Adrenal gland (tissue), 5 donors: ENCODE measurements around the gene CDC40.

Experiments used
- POLR2A ChIP-seq, 2 donors: fragments of 450-650 bp; IDR thresholded peaks; one replicate each; pipeline ENCODE4 v1.6.1; 2017; ENCODE audit warnings: antibody characterized with exemption in 2 of 2, mild to moderate bottlenecking in 2 of 2, moderate library complexity in 1 of 2
- TF ChIP-seq, protein P1 (sequence below), 6 experiments: fragments of 450-650 bp in 4 of 6; fragments of 200-600 bp in 2 of 6; sonication (generic) in 1 of 6; IDR thresholded peaks; 1 replicate in 5 of 6; 2 replicates in 1 of 6; pipeline versions ENCODE4 v1.5.1 to v1.8.0; 2016 to 2021; ENCODE audit warnings: antibody characterized with exemption in 6 of 6, mild to moderate bottlenecking in 2 of 6, moderate library complexity in 1 of 6
- donor health status: DM: no; HTN: no; CAD: no.

DNA sequence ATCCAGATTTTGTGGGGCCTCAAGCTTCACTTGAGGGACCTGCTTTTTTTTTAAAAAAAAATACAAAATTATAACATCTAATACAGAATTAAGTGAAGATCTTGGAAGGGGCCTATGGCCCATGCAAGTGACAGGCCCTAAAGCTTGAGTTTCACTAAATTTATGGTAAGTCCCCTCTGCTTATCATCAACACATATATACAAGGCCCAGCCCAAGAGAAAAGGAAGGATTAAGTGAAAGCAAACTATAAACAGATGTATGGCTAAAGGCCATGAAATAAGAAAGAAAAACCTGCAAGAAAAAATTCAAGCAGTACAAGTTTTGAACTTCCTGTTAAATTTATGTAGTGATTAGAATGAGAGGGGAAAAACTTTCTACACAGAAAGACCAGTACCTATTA is 86.8 kb downstream of the CDC40 start:
- TF ChIP-seq, protein P1, sequence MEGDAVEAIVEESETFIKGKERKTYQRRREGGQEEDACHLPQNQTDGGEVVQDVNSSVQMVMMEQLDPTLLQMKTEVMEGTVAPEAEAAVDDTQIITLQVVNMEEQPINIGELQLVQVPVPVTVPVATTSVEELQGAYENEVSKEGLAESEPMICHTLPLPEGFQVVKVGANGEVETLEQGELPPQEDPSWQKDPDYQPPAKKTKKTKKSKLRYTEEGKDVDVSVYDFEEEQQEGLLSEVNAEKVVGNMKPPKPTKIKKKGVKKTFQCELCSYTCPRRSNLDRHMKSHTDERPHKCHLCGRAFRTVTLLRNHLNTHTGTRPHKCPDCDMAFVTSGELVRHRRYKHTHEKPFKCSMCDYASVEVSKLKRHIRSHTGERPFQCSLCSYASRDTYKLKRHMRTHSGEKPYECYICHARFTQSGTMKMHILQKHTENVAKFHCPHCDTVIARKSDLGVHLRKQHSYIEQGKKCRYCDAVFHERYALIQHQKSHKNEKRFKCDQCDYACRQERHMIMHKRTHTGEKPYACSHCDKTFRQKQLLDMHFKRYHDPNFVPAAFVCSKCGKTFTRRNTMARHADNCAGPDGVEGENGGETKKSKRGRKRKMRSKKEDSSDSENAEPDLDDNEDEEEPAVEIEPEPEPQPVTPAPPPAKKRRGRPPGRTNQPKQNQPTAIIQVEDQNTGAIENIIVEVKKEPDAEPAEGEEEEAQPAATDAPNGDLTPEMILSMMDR (IDR thresholded peaks at IDR 0.05) = no peak
- no peak for TF ChIP-seq POLR2A (IDR thresholded peaks at IDR 0.05)
